Keratinocyte (primary cell): ENCODE measurements around the gene SPATC1L. TPM values are rescaled to one million over a fixed set of nuclear protein-coding genes. Genes with fewer than 3 reads are reported as not detected.

ENCODE experiments used
- DNase-seq: peaks from one replicate; pipeline ENCODE4 v3.0.0-alpha.2; 2011; ENCODE audit warnings: low read depth, missing footprints, low spot score
- FAIRE-seq: peaks from 2 replicates; lab custom pipeline; 2011; peaks lifted over from hg19 to GRCh38; lab: Jason Lieb, UNC
- H2AFZ ChIP-seq: 2 replicates; pipeline ENCODE4 v1.6.0; 2012; ENCODE audit warnings: low read length, control low read depth, inconsistent platforms; ENCODE audit not compliant: control insufficient read depth
- H3K27ac ChIP-seq: 2 replicates; pipeline ENCODE4 v1.5.1; 2011; ENCODE audit warnings: low read length; ENCODE audit not compliant: control insufficient read depth, insufficient read depth
- H3K27me3 ChIP-seq: 3 replicates; pipeline ENCODE4 v1.6.0; 2011; ENCODE audit warnings: low read length; ENCODE audit not compliant: control insufficient read depth, insufficient read depth; ENCODE audit errors: extremely low read depth
- H3K36me3 ChIP-seq, 2 experiments: 2 replicates in 1 of 2; 3 replicates in 1 of 2; pipeline ENCODE4 v1.5.1; 2011; ENCODE audit warnings: low read length in 2 of 2, mild to moderate bottlenecking in 1 of 2; ENCODE audit not compliant: control insufficient read depth in 2 of 2, insufficient read depth in 2 of 2; ENCODE audit errors: extremely low read depth in 1 of 2
- H3K4me1 ChIP-seq: 3 replicates; pipeline ENCODE4 v1.5.1; 2011; ENCODE audit warnings: low read length; ENCODE audit not compliant: control insufficient read depth, insufficient read depth; ENCODE audit errors: extremely low read depth
- H3K4me2 ChIP-seq: 3 replicates; pipeline ENCODE4 v1.6.0; 2011; ENCODE audit warnings: low read depth, low read length; ENCODE audit not compliant: control insufficient read depth, insufficient read depth; ENCODE audit errors: extremely low read depth
- H3K4me3 ChIP-seq, 3 experiments: fragments of 200-600 bp in 1 of 3; sonication (generic) in 1 of 3; 2 replicates in 2 of 3; 3 replicates in 1 of 3; pipeline ENCODE4 v1.5.1; 2011 to 2016; ENCODE audit warnings: low read length in 3 of 3, mild to moderate bottlenecking in 3 of 3, control low read depth in 2 of 3, inconsistent platforms in 1 of 3, low read depth in 1 of 3, mixed read lengths in 1 of 3, mixed run types in 1 of 3, moderate library complexity in 1 of 3; ENCODE audit not compliant: control insufficient read depth in 2 of 3, insufficient read depth in 2 of 3; ENCODE audit errors: extremely low read depth in 1 of 3
- H3K79me2 ChIP-seq: 2 replicates; pipeline ENCODE4 v1.6.0; 2012; ENCODE audit warnings: low read length; ENCODE audit not compliant: control insufficient read depth, insufficient read depth
- H3K9ac ChIP-seq: 3 replicates; pipeline ENCODE4 v1.6.0; 2011; ENCODE audit warnings: low read length; ENCODE audit not compliant: control insufficient read depth, insufficient read depth; ENCODE audit errors: extremely low read depth
- H3K9me1 ChIP-seq: 3 replicates; pipeline ENCODE4 v1.6.0; 2011; ENCODE audit warnings: low read length; ENCODE audit not compliant: control insufficient read depth, insufficient read depth; ENCODE audit errors: extremely low read depth
- H3K9me3 ChIP-seq: 2 replicates; pipeline ENCODE4 v1.5.1; 2012; ENCODE audit warnings: low read depth, low read length; ENCODE audit not compliant: control insufficient read depth
- H4K20me1 ChIP-seq: 3 replicates; pipeline ENCODE4 v1.6.0; 2011; ENCODE audit warnings: low read length; ENCODE audit not compliant: control insufficient read depth, insufficient read depth; ENCODE audit errors: extremely low read depth
- EZH2 ChIP-seq: IDR thresholded peaks from one replicate; pipeline ENCODE4 v1.6.1; 2012; ENCODE audit warnings: inconsistent platforms, mild to moderate bottlenecking, low read length, moderate library complexity
- dilution Hi-C: fragments of 300-500 bp; cut with MboI; formaldehyde crosslinking; loops from one replicate; pipeline ENCODE4 v1.7.0; 2020; ENCODE audit warnings: low sequenced_read_pairs; ENCODE audit not compliant: extremely low pct_ligation_motif_present
- polyA plus RNA-seq, 5 experiments: library from polyadenylated mRNA; depleted of rRNA in 3 of 5; stranded (reverse) in 3 of 5; stranded (forward) in 1 of 5; unstranded in 1 of 5; fragments of >200 nt; gene quantifications; 1 replicate in 1 of 5; 2 replicates in 3 of 5; 3 replicates in 1 of 5; pipeline versions ENCODE4 v1.2.1 to v1.2.3, GENCODE V29; 2011 to 2012; ENCODE audit warnings: missing spikeins in 2 of 5, low read depth in 1 of 5, low replicate concordance in 1 of 5
- TF ChIP-seq, protein P1 (sequence below), 3 experiments: IDR thresholded peaks in 1 of 3; conservative IDR thresholded peaks in 1 of 3; optimal IDR thresholded peaks in 1 of 3; 2 replicates in 2 of 3; 3 replicates in 1 of 3; pipeline versions ENCODE3 to v1.5.1; 2011; ENCODE audit warnings: low read length in 3 of 3, mild to moderate bottlenecking in 3 of 3, moderate library complexity in 2 of 3, control low read depth in 1 of 3, inconsistent platforms in 1 of 3; ENCODE audit not compliant: insufficient read depth in 2 of 3; ENCODE audit errors: extremely low read depth in 1 of 3

The SPATC1L gene
- polyA plus RNA-seq, 1 donor (not counting 4 experiments of a cell fraction or from before 2014, with no cell fraction given): 1.3 TPM

DNA sequence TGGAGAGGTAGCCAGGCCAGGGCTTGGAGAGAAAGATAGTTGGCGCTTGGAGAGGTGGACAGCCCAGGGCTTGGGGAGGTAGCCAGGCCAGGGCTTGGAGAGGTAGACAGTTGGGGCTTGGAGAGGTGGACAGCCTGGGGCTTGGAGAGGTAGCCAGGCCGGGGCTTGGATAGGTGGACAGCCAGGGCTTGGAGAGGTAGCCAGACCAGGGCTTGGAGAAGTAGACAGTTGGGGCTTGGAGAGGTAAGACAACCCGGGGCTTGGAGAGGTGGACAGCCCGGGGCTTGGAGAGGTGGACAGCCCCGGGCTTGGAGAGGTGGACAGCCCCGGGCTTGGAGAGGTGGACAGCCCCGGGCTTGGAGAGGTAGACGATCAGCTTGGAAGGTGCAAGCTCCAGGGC lies 36.6 kb upstream of the SPATC1L start:
- H3K4me2 ChIP-seq: no peak overlapping the region
- dilution Hi-C loops: no loop called here
- H4K20me1 ChIP-seq: peaks cover 37% of the 10 kb centered on the region
- no peaks in the 10 kb centered on the region for H3K9me3 ChIP-seq
- peaks cover 85% of the 10 kb centered on the region for H3K79me2 ChIP-seq
- no peak overlapping the region for H3K27ac ChIP-seq
- H3K9me1 ChIP-seq: peaks cover under 1% of the 10 kb centered on the region
- no peak overlapping the region for H3K9ac ChIP-seq
- no peak overlapping the region for H3K4me3 ChIP-seq
- TF ChIP-seq EZH2: no peak
- TF ChIP-seq, protein P1, sequence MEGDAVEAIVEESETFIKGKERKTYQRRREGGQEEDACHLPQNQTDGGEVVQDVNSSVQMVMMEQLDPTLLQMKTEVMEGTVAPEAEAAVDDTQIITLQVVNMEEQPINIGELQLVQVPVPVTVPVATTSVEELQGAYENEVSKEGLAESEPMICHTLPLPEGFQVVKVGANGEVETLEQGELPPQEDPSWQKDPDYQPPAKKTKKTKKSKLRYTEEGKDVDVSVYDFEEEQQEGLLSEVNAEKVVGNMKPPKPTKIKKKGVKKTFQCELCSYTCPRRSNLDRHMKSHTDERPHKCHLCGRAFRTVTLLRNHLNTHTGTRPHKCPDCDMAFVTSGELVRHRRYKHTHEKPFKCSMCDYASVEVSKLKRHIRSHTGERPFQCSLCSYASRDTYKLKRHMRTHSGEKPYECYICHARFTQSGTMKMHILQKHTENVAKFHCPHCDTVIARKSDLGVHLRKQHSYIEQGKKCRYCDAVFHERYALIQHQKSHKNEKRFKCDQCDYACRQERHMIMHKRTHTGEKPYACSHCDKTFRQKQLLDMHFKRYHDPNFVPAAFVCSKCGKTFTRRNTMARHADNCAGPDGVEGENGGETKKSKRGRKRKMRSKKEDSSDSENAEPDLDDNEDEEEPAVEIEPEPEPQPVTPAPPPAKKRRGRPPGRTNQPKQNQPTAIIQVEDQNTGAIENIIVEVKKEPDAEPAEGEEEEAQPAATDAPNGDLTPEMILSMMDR (optimal IDR thresholded peaks at IDR 0.05 in 1 of 3, IDR thresholded peaks at IDR 0.05 in 1 of 3, conservative IDR thresholded peaks at IDR 0.05 in 1 of 3; ENCODE audit: extremely low read depth in 1 of 3, insufficient read depth in 2 of 3, low read length in 3 of 3): no peak
- H3K27me3 ChIP-seq: no peaks in the 10 kb centered on the region
- no peak for FAIRE-seq
- no peak overlapping the region for H2AFZ ChIP-seq
- H3K4me1 ChIP-seq: peaks cover 4% of the 10 kb centered on the region
- H3K36me3 ChIP-seq: peaks cover 47 to 48% of the 10 kb centered on the region in 2 experiments
- no peak for DNase-seq

DNA sequence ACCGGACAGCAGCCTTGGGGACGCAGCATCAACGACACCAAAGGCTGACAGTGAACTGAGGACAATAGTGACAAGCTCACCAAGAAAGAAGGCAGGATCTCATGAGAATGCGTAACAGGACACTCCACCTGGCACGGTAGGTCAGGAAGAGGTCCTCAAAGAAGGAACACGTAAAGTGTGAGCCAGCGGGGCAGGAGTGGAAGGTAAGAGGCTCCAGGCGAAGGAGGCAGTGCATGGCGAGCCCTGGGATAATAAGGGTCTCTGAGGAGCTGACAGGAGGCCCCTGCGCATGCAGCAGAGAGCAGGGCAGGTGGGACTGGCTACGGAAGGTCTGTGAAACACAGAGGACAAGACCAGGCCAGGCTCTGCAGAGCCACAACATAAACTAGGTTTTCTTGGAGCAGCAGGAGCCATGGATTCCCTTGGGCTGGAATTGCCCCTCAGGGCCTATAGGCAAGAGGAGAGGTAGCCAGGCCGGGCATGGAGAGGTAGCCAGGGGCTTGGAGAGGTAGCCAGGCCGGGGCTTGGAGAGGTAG lies 36.1 kb upstream of the SPATC1L start:
- Histone ChIP-seq H3K79me2 (peaks cover 85% of the 10 kb centered on the region), H3K27ac (no peak overlapping the region), H3K4me3 (no peak overlapping the region), H3K27me3 (no peaks in the 10 kb centered on the region), H3K9me1 (no peaks in the 10 kb centered on the region), H3K9me3 (no peaks in the 10 kb centered on the region), H3K9ac (no peak overlapping the region), H3K4me2 (no peak overlapping the region), H4K20me1 (peaks cover 36% of the 10 kb centered on the region), H2AFZ (no peak overlapping the region), H3K4me1 (peaks cover 3% of the 10 kb centered on the region), H3K36me3 (peaks cover 50 to 51% of the 10 kb centered on the region in 2 experiments)
- FAIRE-seq (no peak), DNase-seq (no peak)
- no peak for TF ChIP-seq EZH2
- TF ChIP-seq, protein P1 (optimal IDR thresholded peaks at IDR 0.05 in 1 of 3, IDR thresholded peaks at IDR 0.05 in 1 of 3, conservative IDR thresholded peaks at IDR 0.05 in 1 of 3; ENCODE audit: extremely low read depth in 1 of 3, insufficient read depth in 2 of 3, low read length in 3 of 3): no peak
- dilution Hi-C loops: no loop called here
